Subcutaneous adipose tissue (tissue), 4 donors: ENCODE data around the gene CDH4. TPM values are rescaled to one million over a fixed set of nuclear protein-coding genes. Genes with fewer than 3 reads are reported as not detected.

Source experiments
- CTCF ChIP-seq: fragments of 450-650 bp; IDR thresholded peaks from one replicate; pipeline ENCODE4 v1.5.1; 2016; ENCODE audit warnings: low read depth, mild to moderate bottlenecking, control low read depth, antibody characterized with exemption, moderate library complexity
- total RNA-seq, 4 donors: library from RNA; depleted of rRNA; stranded (reverse); fragments of >200 nt; gene quantifications; one replicate each; pipeline ENCODE4 v1.1.0, GENCODE V29; 2016

The CDH4 gene
- total RNA-seq, 4 donors from 2014 or later: not detected

GRCh38 chr20:61389077-61389476 lies 137.0 kb downstream of the CDH4 start:
- TF ChIP-seq CTCF: no peak

- no peak for TF ChIP-seq CTCF
Observed at GRCh38 chr20:61391185-61391584, 139.1 kb downstream of the CDH4 start.

- no peak for TF ChIP-seq CTCF
Observed at GRCh38 chr20:61391812-61392520, 139.9 kb downstream of the CDH4 start.

GRCh38 chr20:61394088-61394799 lies 142.2 kb downstream of the CDH4 start:
- TF ChIP-seq CTCF: no peak

- no peak for TF ChIP-seq CTCF
Observed at GRCh38 chr20:61396262-61396848, 144.3 kb downstream of the CDH4 start.

- TF ChIP-seq CTCF: no peak
Observed at GRCh38 chr20:61397146-61397545, 145.1 kb downstream of the CDH4 start.

GRCh38 chr20:61397790-61398189 lies 145.7 kb downstream of the CDH4 start:
- no peak for TF ChIP-seq CTCF
